ENCODE results near the gene IGDCC3.

The IGDCC3 gene

GRCh38 chr15:65386376-65386775 lies 8.6 kb upstream of the IGDCC3 start:
- Histone ChIP-seq H3K9me3 (ENCODE audit: control insufficient read depth, low read length) (no peaks in the 10 kb centered on the region), H3K27ac (ENCODE audit: low read depth, low read length, severe bottlenecking) (no peak overlapping the region), H3K4me3 (ENCODE audit: extremely low read depth, insufficient read depth, low read length, poor library complexity, severe bottlenecking) (no peak overlapping the region), H3K4me1 (ENCODE audit: control insufficient read depth, insufficient read depth, low read length, poor library complexity, severe bottlenecking) (peaks cover 23% of the 10 kb centered on the region), H3K36me3 (ENCODE audit: control insufficient read depth, insufficient read depth, low read length) (peaks cover 23% of the 10 kb centered on the region)
- 80 to 96% methylated on average over 3 to 4 of the region's 6 CpGs for WGBS, 2 experiments (ENCODE audit: insufficient coverage in 2 of 2)

- no peak overlapping the region for H3K27ac ChIP-seq (ENCODE audit: low read depth, low read length, severe bottlenecking)
- no peak overlapping the region for H3K4me3 ChIP-seq (ENCODE audit: extremely low read depth, insufficient read depth, low read length, poor library complexity, severe bottlenecking)
- H3K9me3 ChIP-seq (ENCODE audit: control insufficient read depth, low read length), result no peaks in the 10 kb centered on the region
- H3K4me1 ChIP-seq (ENCODE audit: control insufficient read depth, insufficient read depth, low read length, poor library complexity, severe bottlenecking), result peaks cover 23% of the 10 kb centered on the region
- 80 to 92% methylated on average over 7 to 9 of the region's 10 CpGs for WGBS, 2 experiments (ENCODE audit: insufficient coverage in 2 of 2)
- H3K36me3 ChIP-seq (ENCODE audit: control insufficient read depth, insufficient read depth, low read length), result peaks cover 20% of the 10 kb centered on the region
Measured at GRCh38 chr15:65385870-65386258, 8.1 kb upstream of the IGDCC3 start.

- H3K4me3 ChIP-seq (ENCODE audit: extremely low read depth, insufficient read depth, low read length, poor library complexity, severe bottlenecking), result no peak overlapping the region
- peaks cover 23% of the 10 kb centered on the region for H3K4me1 ChIP-seq (ENCODE audit: control insufficient read depth, insufficient read depth, low read length, poor library complexity, severe bottlenecking)
- H3K27ac ChIP-seq (ENCODE audit: low read depth, low read length, severe bottlenecking), result peak overlapping the region; percentile 53
- no peaks in the 10 kb centered on the region for H3K9me3 ChIP-seq (ENCODE audit: control insufficient read depth, low read length)
- peaks cover 17% of the 10 kb centered on the region for H3K36me3 ChIP-seq (ENCODE audit: control insufficient read depth, insufficient read depth, low read length)
- WGBS, 2 experiments (ENCODE audit: insufficient coverage in 2 of 2), result 18 to 19% methylated on average over 24 to 34 of the region's 43 CpGs
Measured at GRCh38 chr15:65384895-65385869, 7.4 kb upstream of the IGDCC3 start.

- Histone ChIP-seq H3K27ac (ENCODE audit: low read depth, low read length, severe bottlenecking) (no peak overlapping the region), H3K36me3 (ENCODE audit: control insufficient read depth, insufficient read depth, low read length) (peaks cover 14% of the 10 kb centered on the region), H3K4me1 (ENCODE audit: control insufficient read depth, insufficient read depth, low read length, poor library complexity, severe bottlenecking) (peaks cover 26% of the 10 kb centered on the region), H3K4me3 (ENCODE audit: extremely low read depth, insufficient read depth, low read length, poor library complexity, severe bottlenecking) (no peak overlapping the region), H3K9me3 (ENCODE audit: control insufficient read depth, low read length) (no peaks in the 10 kb centered on the region)
- WGBS, 2 experiments (ENCODE audit: insufficient coverage in 2 of 2), result 95 to 100% methylated on average over 2 of the region's 4 CpGs
Measured at GRCh38 chr15:65384505-65384894, 6.7 kb upstream of the IGDCC3 start.

- WGBS, 2 experiments (ENCODE audit: insufficient coverage in 2 of 2), result 89 to 95% methylated on average over 5 of the region's 6 CpGs
- Histone ChIP-seq H3K4me3 (ENCODE audit: extremely low read depth, insufficient read depth, low read length, poor library complexity, severe bottlenecking) (no peak overlapping the region), H3K36me3 (ENCODE audit: control insufficient read depth, insufficient read depth, low read length) (peaks cover 9% of the 10 kb centered on the region), H3K4me1 (ENCODE audit: control insufficient read depth, insufficient read depth, low read length, poor library complexity, severe bottlenecking) (peaks cover 26% of the 10 kb centered on the region), H3K9me3 (ENCODE audit: control insufficient read depth, low read length) (no peaks in the 10 kb centered on the region), H3K27ac (ENCODE audit: low read depth, low read length, severe bottlenecking) (no peak overlapping the region)
Measured at GRCh38 chr15:65383991-65384390, 6.2 kb upstream of the IGDCC3 start.

GRCh38 chr15:65383456-65383855 lies 5.7 kb upstream of the IGDCC3 start:
- WGBS, 2 experiments (ENCODE audit: insufficient coverage in 2 of 2), result 92% methylated on average over 4 to 5 of the region's 5 CpGs
- no peaks in the 10 kb centered on the region for H3K9me3 ChIP-seq (ENCODE audit: control insufficient read depth, low read length)
- H3K4me3 ChIP-seq (ENCODE audit: extremely low read depth, insufficient read depth, low read length, poor library complexity, severe bottlenecking), result no peak overlapping the region
- H3K4me1 ChIP-seq (ENCODE audit: control insufficient read depth, insufficient read depth, low read length, poor library complexity, severe bottlenecking), result peaks cover 28% of the 10 kb centered on the region
- peaks cover 5% of the 10 kb centered on the region for H3K36me3 ChIP-seq (ENCODE audit: control insufficient read depth, insufficient read depth, low read length)
- no peak overlapping the region for H3K27ac ChIP-seq (ENCODE audit: low read depth, low read length, severe bottlenecking)

- Histone ChIP-seq H3K4me1 (ENCODE audit: control insufficient read depth, insufficient read depth, low read length, poor library complexity, severe bottlenecking) (peaks cover 31% of the 10 kb centered on the region), H3K36me3 (ENCODE audit: control insufficient read depth, insufficient read depth, low read length) (peaks cover 5% of the 10 kb centered on the region), H3K4me3 (ENCODE audit: extremely low read depth, insufficient read depth, low read length, poor library complexity, severe bottlenecking) (no peak overlapping the region), H3K27ac (ENCODE audit: low read depth, low read length, severe bottlenecking) (no peak overlapping the region), H3K9me3 (ENCODE audit: control insufficient read depth, low read length) (no peaks in the 10 kb centered on the region)
- whole genome bisulfite sequencing, 2 experiments (ENCODE audit: insufficient coverage in 2 of 2), result 95 to 97% methylated on average over 9 of the region's 9 CpGs
Measured at GRCh38 chr15:65382921-65383320, 5.1 kb upstream of the IGDCC3 start.

GRCh38 chr15:65382146-65382491 lies 4.3 kb upstream of the IGDCC3 start:
- H3K4me1 ChIP-seq (ENCODE audit: control insufficient read depth, insufficient read depth, low read length, poor library complexity, severe bottlenecking), result peaks cover 31% of the 10 kb centered on the region
- WGBS, 2 experiments (ENCODE audit: insufficient coverage in 2 of 2), result 74 to 86% methylated on average over 1 to 4 of the region's 6 CpGs

GRCh38 chr15:65381445-65382145 lies 3.8 kb upstream of the IGDCC3 start:
- H3K4me1 ChIP-seq (ENCODE audit: control insufficient read depth, insufficient read depth, low read length, poor library complexity, severe bottlenecking), result peaks cover 31% of the 10 kb centered on the region
- H3K36me3 ChIP-seq (ENCODE audit: control insufficient read depth, insufficient read depth, low read length), result peaks cover 5% of the 10 kb centered on the region
- WGBS, 2 experiments (ENCODE audit: insufficient coverage in 2 of 2), result no CpG with 5 or more reads among the region's 1 CpG
- H3K9me3 ChIP-seq (ENCODE audit: control insufficient read depth, low read length), result no peaks in the 10 kb centered on the region
- H3K27ac ChIP-seq (ENCODE audit: low read depth, low read length, severe bottlenecking), result no peak overlapping the region
- H3K4me3 ChIP-seq (ENCODE audit: extremely low read depth, insufficient read depth, low read length, poor library complexity, severe bottlenecking), result no peak overlapping the region

More at GRCh38 chr15:65382146-65382491, 4.3 kb upstream of the IGDCC3 start:
- H3K4me3 ChIP-seq (ENCODE audit: extremely low read depth, insufficient read depth, low read length, poor library complexity, severe bottlenecking), result no peak overlapping the region
- no peaks in the 10 kb centered on the region for H3K9me3 ChIP-seq (ENCODE audit: control insufficient read depth, low read length)
- no peak overlapping the region for H3K27ac ChIP-seq (ENCODE audit: low read depth, low read length, severe bottlenecking)
- H3K36me3 ChIP-seq (ENCODE audit: control insufficient read depth, insufficient read depth, low read length), result peaks cover 5% of the 10 kb centered on the region

- H3K4me1 ChIP-seq (ENCODE audit: control insufficient read depth, insufficient read depth, low read length, poor library complexity, severe bottlenecking), result peaks cover 38% of the 10 kb centered on the region
- WGBS, 2 experiments (ENCODE audit: insufficient coverage in 2 of 2), result 80% methylated on average over 2 of the region's 2 CpGs; no CpG with 5 or more reads in 1 of the 2 experiments
- H3K27ac ChIP-seq (ENCODE audit: low read depth, low read length, severe bottlenecking), result no peak overlapping the region
- no peaks in the 10 kb centered on the region for H3K9me3 ChIP-seq (ENCODE audit: control insufficient read depth, low read length)
- peaks cover 15% of the 10 kb centered on the region for H3K36me3 ChIP-seq (ENCODE audit: control insufficient read depth, insufficient read depth, low read length)
- no peak overlapping the region for H3K4me3 ChIP-seq (ENCODE audit: extremely low read depth, insufficient read depth, low read length, poor library complexity, severe bottlenecking)
Measured at GRCh38 chr15:65379986-65380385, 2.2 kb upstream of the IGDCC3 start.

Data from mesodermal cell (in vitro differentiated cells).